HepG2 (cell line): ENCODE measurements around the gene KCNAB2. TPM values are rescaled to one million over a fixed set of nuclear protein-coding genes. Genes with fewer than 3 reads are reported as not detected.

ENCODE experiments used
- ARHGAP35 ChIP-seq: sonication (generic); formaldehyde crosslinking; IDR thresholded peaks from 2 replicates; pipeline ENCODE4 v1.9.0; 2022; ENCODE audit warnings: mild to moderate bottlenecking, inconsistent platforms, moderate library complexity, missing genetic modification reagents, borderline replicate concordance
- CREB3 ChIP-seq: sonication (generic); formaldehyde crosslinking; IDR thresholded peaks from 2 replicates; pipeline ENCODE4 v1.5.0; 2020; ENCODE audit warnings: missing genetic modification reagents
- HCFC1 ChIP-seq: fragments of 150-350 bp; IDR thresholded peaks from 2 replicates; pipeline ENCODE4 v1.6.1; 2014; ENCODE audit warnings: low read depth, low read length
- IRX3 ChIP-seq: sonication (generic); formaldehyde crosslinking; IDR thresholded peaks from 2 replicates; pipeline ENCODE4 v1.8.1; 2023; ENCODE audit warnings: mild to moderate bottlenecking, low read depth, missing genetic modification reagents, borderline replicate concordance
- MEIS1 ChIP-seq: sonication (generic); formaldehyde crosslinking; IDR thresholded peaks from 2 replicates; pipeline ENCODE4 v1.9.0; 2021; ENCODE audit warnings: mild to moderate bottlenecking, missing genetic modification reagents, moderate library complexity, borderline replicate concordance
- MEIS2 ChIP-seq: sonication (generic); formaldehyde crosslinking; IDR thresholded peaks from 2 replicates; pipeline ENCODE4 v1.9.0; 2021; ENCODE audit warnings: mild to moderate bottlenecking, missing genetic modification reagents
- NCOA5 ChIP-seq: sonication (generic); formaldehyde crosslinking; IDR thresholded peaks from 2 replicates; pipeline ENCODE4 v1.4.0; 2020; ENCODE audit warnings: missing genetic modification reagents
- NFYC ChIP-seq: IDR thresholded peaks from 2 replicates; pipeline ENCODE4 v1.6.1; 2016; ENCODE audit warnings: missing genetic modification reagents, missing compliant biosample characterization
- PAF1 ChIP-seq: IDR thresholded peaks from 2 replicates; pipeline ENCODE4 v1.6.1; 2016; ENCODE audit warnings: missing genetic modification reagents, missing compliant biosample characterization
- PHF20 ChIP-seq: sonication (generic); formaldehyde crosslinking; IDR thresholded peaks from 2 replicates; pipeline ENCODE4 v1.5.0; 2020; ENCODE audit warnings: mild to moderate bottlenecking, missing genetic modification reagents
- RAD21 ChIP-seq: fragments of 450-650 bp; formaldehyde crosslinking; IDR thresholded peaks from 2 replicates; pipeline ENCODE4 v1.5.0; 2020; ENCODE audit warnings: mild to moderate bottlenecking
- RNF219 ChIP-seq: sonication (generic); formaldehyde crosslinking; IDR thresholded peaks from 2 replicates; pipeline ENCODE4 v1.5.0; 2020; ENCODE audit warnings: mild to moderate bottlenecking, missing genetic modification reagents
- SNAPC2 ChIP-seq: sonication (generic); formaldehyde crosslinking; IDR thresholded peaks from 2 replicates; pipeline ENCODE4 v1.8.1; 2022; ENCODE audit warnings: mild to moderate bottlenecking, missing genetic modification reagents
- TFE3 ChIP-seq: IDR thresholded peaks from 2 replicates; pipeline ENCODE4 v1.6.1; 2016
- THYN1 ChIP-seq: sonication (generic); formaldehyde crosslinking; IDR thresholded peaks from 2 replicates; pipeline ENCODE4 v1.8.1; 2023; ENCODE audit warnings: low read depth, mild to moderate bottlenecking, moderate library complexity, missing genetic modification reagents, borderline replicate concordance
- XRCC5 ChIP-seq: fragments of 200-400 bp; formaldehyde crosslinking; optimal IDR thresholded peaks from 2 replicates; pipeline ENCODE3; 2017; ENCODE audit warnings: mild to moderate bottlenecking, low read length
- ZBTB2 ChIP-seq: sonication (generic); formaldehyde crosslinking; IDR thresholded peaks from 2 replicates; pipeline ENCODE4 v1.8.0; 2022; ENCODE audit warnings: low read depth, missing genetic modification reagents
- ZFP36 ChIP-seq: fragments of 150-350 bp; IDR thresholded peaks from 2 replicates; pipeline ENCODE4 v1.6.1; 2018; ENCODE audit warnings: borderline replicate concordance, low read length, low read depth; ENCODE audit not compliant: partially characterized antibody
- ZFP36L2 ChIP-seq: sonication (generic); formaldehyde crosslinking; IDR thresholded peaks from 2 replicates; pipeline ENCODE4 v1.4.0; 2020; ENCODE audit warnings: missing genetic modification reagents
- ZIK1 ChIP-seq: sonication (generic); formaldehyde crosslinking; IDR thresholded peaks from 2 replicates; pipeline ENCODE4 v1.5.0; 2020; ENCODE audit warnings: mild to moderate bottlenecking, low read depth, missing genetic modification reagents, borderline replicate concordance
- ZNF256 ChIP-seq: sonication (generic); formaldehyde crosslinking; conservative IDR thresholded peaks from 2 replicates; pipeline ENCODE4 v1.4.0; 2020; ENCODE audit warnings: missing genetic modification reagents
- ZNF468 ChIP-seq: sonication (generic); formaldehyde crosslinking; IDR thresholded peaks from 2 replicates; pipeline ENCODE4 v1.8.0; 2022; ENCODE audit warnings: mild to moderate bottlenecking, moderate library complexity, missing genetic modification reagents
- ZNF580 ChIP-seq: IDR thresholded peaks from 2 replicates; pipeline ENCODE4 v1.6.1; 2016; ENCODE audit warnings: low read depth, borderline replicate concordance
- ZNF761 ChIP-seq: sonication (generic); formaldehyde crosslinking; conservative IDR thresholded peaks from 2 replicates; pipeline ENCODE4 v1.4.0; 2020; ENCODE audit warnings: mild to moderate bottlenecking, missing genetic modification reagents
- polyA plus RNA-seq, 8 experiments: library from polyadenylated mRNA; depleted of rRNA in 3 of 8; stranded (reverse) in 7 of 8; unstranded in 1 of 8; fragments of >200 nt; fragmentation: Illumina TruSeq in 4 of 8; extraction: Trizol in 4 of 8; gene quantifications; 2 replicates each; pipeline versions ENCODE4 v1.2.1 to v1.2.3, GENCODE V29; 2011 to 2016; ENCODE audit warnings: low read depth in 4 of 8, missing spikeins in 1 of 8, mixed read lengths in 1 of 8; ENCODE audit not compliant: insufficient read depth in 1 of 8
- total RNA-seq, 5 experiments: library from RNA; depleted of rRNA; stranded (reverse); fragments of >200 nt; fragmentation: Illumina TruSeq; extraction: Trizol; gene quantifications; 2 replicates each; pipeline ENCODE4 v1.2.3, GENCODE V29; 2016; ENCODE audit warnings: low read depth in 1 of 5

Gene KCNAB2
- total and polyA plus RNA-seq, 2 of the 13 experiments (the other 11 are each of a cell fraction or from before 2014, with no cell fraction given), result 6.2 to 8.8 TPM

- TF ChIP-seq ZFP36L2 (CRISPR knock-in tag) (no peak), XRCC5 (no peak), NFYC (CRISPR knock-in tag) (no peak), HCFC1 (no peak), PHF20 (peak; percentile 58), MEIS1 (CRISPR knock-in tag) (peak; percentile 52; the same call in 1 of the 2 replicates), ZBTB2 (no peak), ZFP36 (no peak), SNAPC2 (CRISPR knock-in tag) (peak; percentile 62; the same call in 1 of the 2 replicates), ZIK1 (CRISPR knock-in tag) (peak; percentile 89), TFE3 (CRISPR knock-in tag) (peak; percentile 95), CREB3 (CRISPR knock-in tag) (peak; percentile 88), ZNF468 (CRISPR knock-in tag) (no peak), IRX3 (CRISPR knock-in tag) (no peak), NCOA5 (no peak), PAF1 (CRISPR knock-in tag) (no peak), ZNF761 (no peak; the same call in 1 of the 2 replicates), ZNF256 (CRISPR knock-in tag) (peak; percentile 72; the same call in 1 of the 2 replicates), ZNF580 (CRISPR knock-in tag) (peak; percentile 62; the same call in 1 of the 2 replicates), THYN1 (no peak), RNF219 (no peak), ARHGAP35 (CRISPR knock-in tag) (0 out of 2 replicates have a peak, but pooled peaks have one; percentile 31), MEIS2 (no peak; the same call in 1 of the 2 replicates), RAD21 (CRISPR knock-in tag) (no peak)
These were observed 19.4 kb upstream of the KCNAB2 start (continued) for GRCh38 chr1:6026095-6026809.
